HepG2 (cell line): ENCODE results near the gene DDIT4. TPM values are rescaled to one million over a fixed set of nuclear protein-coding genes. Genes with fewer than 3 reads are reported as not detected.

ENCODE experiments used
- ATAC-seq: fragments of 200-7000 bp; cut with Tn5 transposase; 3 replicates; pipeline ENCODE4 v1.9.1; 2020; ENCODE audit warnings: mild to moderate bottlenecking, moderate library complexity
- BruUV-seq: library from RNA; stranded (reverse); fragments of 400-500 nt; replicated peaks from 2 replicates; lab custom pipeline; 2021; lab: Mats Ljungman, UMichigan
- CTCF ChIA-PET: fragments of 300-600 bp; formaldehyde crosslinking; extraction: SDS; loops from one replicate; lab custom pipeline; 2021; ENCODE audit warnings: low total read pairs, inconsistent platforms, low intra/inter-chr PET ratio; lab: Yijun Ruan, JAX
- POLR2A ChIA-PET: fragments of 350-600 bp; sonication (Branson Sonifier 250); formaldehyde crosslinking; loops from one replicate; lab custom pipeline; 2020; ENCODE audit warnings: antibody characterized with exemption, inconsistent platforms; lab: Yijun Ruan, JAX
- DNase-seq: peaks from one replicate; pipeline ENCODE4 v3.0.0-alpha.2; 2015; ENCODE audit warnings: low spot score
- FAIRE-seq: peaks from 3 replicates; lab custom pipeline; 2011; peaks lifted over from hg19 to GRCh38; lab: Jason Lieb, UNC
- H2AFZ ChIP-seq: one replicate; pipeline ENCODE4 v1.6.1; 2011; ENCODE audit warnings: low read length, inconsistent platforms
- H3K27ac ChIP-seq: fragments of 300-600 bp; 3 replicates; pipeline ENCODE4 v1.8.0; 2011; ENCODE audit warnings: mixed run types, mild to moderate bottlenecking, mixed read lengths, low read length, inconsistent platforms; ENCODE audit not compliant: insufficient read depth; ENCODE audit errors: extremely low read length
- H3K27me3 ChIP-seq, 2 experiments: fragments of 200-600 bp in 1 of 2; 2 replicates in 1 of 2; 3 replicates in 1 of 2; pipeline versions ENCODE4 v1.6.0 to v1.8.0; 2011; ENCODE audit warnings: low read length in 2 of 2, mild to moderate bottlenecking in 2 of 2, moderate library complexity in 2 of 2, inconsistent platforms in 1 of 2; ENCODE audit not compliant: insufficient read depth in 2 of 2, control insufficient read depth in 1 of 2
- H3K36me3 ChIP-seq, 2 experiments: fragments of 200-600 bp in 1 of 2; replicated peaks in 1 of 2; 2 replicates in 1 of 2; 3 replicates in 1 of 2; pipeline versions ENCODE4 v1.5.1 to v1.8.0; 2011; ENCODE audit warnings: low read length in 2 of 2, inconsistent platforms in 1 of 2; ENCODE audit not compliant: insufficient read depth in 2 of 2, control insufficient read depth in 1 of 2
- H3K4me1 ChIP-seq: 2 replicates; pipeline ENCODE4 v1.5.1; 2012; ENCODE audit warnings: low read length, inconsistent platforms; ENCODE audit not compliant: insufficient read depth
- H3K4me2 ChIP-seq: 2 replicates; pipeline ENCODE4 v1.6.0; 2011; ENCODE audit warnings: low read depth, low read length, inconsistent platforms
- H3K4me3 ChIP-seq, 3 experiments: fragments of 200-600 bp in 1 of 3; sonication (generic), shearing (Covaris generic) in 1 of 3; replicated peaks in 1 of 3; 2 replicates each; pipeline ENCODE4 v1.5.1; 2011 to 2016; ENCODE audit warnings: low read length in 3 of 3, inconsistent platforms in 2 of 3, low read depth in 2 of 3, mild to moderate bottlenecking in 2 of 3, control low read depth in 1 of 3, mixed read lengths in 1 of 3; ENCODE audit not compliant: insufficient read depth in 1 of 3
- H3K79me2 ChIP-seq: one replicate; pipeline ENCODE4 v1.6.1; 2011; ENCODE audit warnings: low read length, inconsistent platforms; ENCODE audit not compliant: insufficient read depth
- H3K9ac ChIP-seq: 2 replicates; pipeline ENCODE4 v1.6.0; 2011; ENCODE audit warnings: mild to moderate bottlenecking, low read depth, low read length, inconsistent platforms; ENCODE audit not compliant: insufficient read depth
- H3K9me3 ChIP-seq: 2 replicates; pipeline ENCODE4 v1.5.1; 2012; ENCODE audit warnings: mild to moderate bottlenecking, low read length
- H4K20me1 ChIP-seq: 2 replicates; pipeline ENCODE4 v1.6.0; 2011; ENCODE audit warnings: inconsistent platforms, mild to moderate bottlenecking, low read length, moderate library complexity; ENCODE audit not compliant: insufficient read depth
- YY1 ChIP-seq: IDR thresholded peaks from 2 replicates; pipeline ENCODE4 v1.6.1; 2011; ENCODE audit warnings: low read length, low read depth, moderate library complexity, mild to moderate bottlenecking; ENCODE audit not compliant: insufficient read depth, insufficient replicate concordance
- ZNF550 ChIP-seq: sonication (generic); formaldehyde crosslinking; IDR thresholded peaks from 2 replicates; pipeline ENCODE4 v1.4.0; 2020; ENCODE audit warnings: mild to moderate bottlenecking, missing genetic modification reagents, borderline replicate concordance
- ZNF709 ChIP-seq: sonication (generic); formaldehyde crosslinking; IDR thresholded peaks from 2 replicates; pipeline ENCODE4 v1.5.0; 2020; ENCODE audit warnings: mild to moderate bottlenecking, missing genetic modification reagents
- WGBS: methylation state at CpG from one replicate; pipeline ENCODE4 v1.1.6; 2017; ENCODE audit warnings: low lambda C conversion rate; 5-methylcytosine and 5-hydroxymethylcytosine counted together
- in situ Hi-C: cut with HindIII; loops from 2 replicates; pipeline ENCODE4 v1.10.0; 2017; ENCODE audit warnings: low pct_unique_long_range_greater_than_20kb; ENCODE audit not compliant: extremely low pct_ligation_motif_present
- intact Hi-C: fragments of 100-400 bp; cut with micrococcal nuclease; formaldehyde crosslinking; loops from one replicate; pipeline ENCODE4 v1.10.0; 2022; ENCODE audit not compliant: unreplicated experiment
- polyA plus RNA-seq, 8 experiments: library from polyadenylated mRNA; depleted of rRNA in 3 of 8; stranded (reverse) in 7 of 8; unstranded in 1 of 8; fragments of >200 nt; fragmentation: Illumina TruSeq in 4 of 8; extraction: Trizol in 4 of 8; gene quantifications; 2 replicates each; pipeline versions ENCODE4 v1.2.1 to v1.2.3, GENCODE V29; 2011 to 2016; ENCODE audit warnings: low read depth in 4 of 8, missing spikeins in 1 of 8, mixed read lengths in 1 of 8; ENCODE audit not compliant: insufficient read depth in 1 of 8
- total RNA-seq, 5 experiments: library from RNA; depleted of rRNA; stranded (reverse); fragments of >200 nt; fragmentation: Illumina TruSeq; extraction: Trizol; gene quantifications; 2 replicates each; pipeline ENCODE4 v1.2.3, GENCODE V29; 2016; ENCODE audit warnings: low read depth in 1 of 5
- TF ChIP-seq, protein P1 (sequence below): sonication (generic); formaldehyde crosslinking; IDR thresholded peaks from 2 replicates; pipeline ENCODE4 v1.5.0; 2020; ENCODE audit warnings: mild to moderate bottlenecking, missing genetic modification reagents, borderline replicate concordance
- TF ChIP-seq, protein P2 (sequence below): sonication (generic); formaldehyde crosslinking; IDR thresholded peaks from 2 replicates; pipeline ENCODE4 v1.4.0; 2020; ENCODE audit warnings: mild to moderate bottlenecking, missing genetic modification reagents
- TF ChIP-seq, protein P3 (sequence below): IDR thresholded peaks from 2 replicates; pipeline ENCODE4 v1.6.1; 2012; ENCODE audit warnings: inconsistent platforms

DDIT4 gene
- total and polyA plus RNA-seq, 2 of the 13 experiments (the other 11 are each of a cell fraction or from before 2014, with no cell fraction given), result 35.6 to 40.7 TPM

DNA sequence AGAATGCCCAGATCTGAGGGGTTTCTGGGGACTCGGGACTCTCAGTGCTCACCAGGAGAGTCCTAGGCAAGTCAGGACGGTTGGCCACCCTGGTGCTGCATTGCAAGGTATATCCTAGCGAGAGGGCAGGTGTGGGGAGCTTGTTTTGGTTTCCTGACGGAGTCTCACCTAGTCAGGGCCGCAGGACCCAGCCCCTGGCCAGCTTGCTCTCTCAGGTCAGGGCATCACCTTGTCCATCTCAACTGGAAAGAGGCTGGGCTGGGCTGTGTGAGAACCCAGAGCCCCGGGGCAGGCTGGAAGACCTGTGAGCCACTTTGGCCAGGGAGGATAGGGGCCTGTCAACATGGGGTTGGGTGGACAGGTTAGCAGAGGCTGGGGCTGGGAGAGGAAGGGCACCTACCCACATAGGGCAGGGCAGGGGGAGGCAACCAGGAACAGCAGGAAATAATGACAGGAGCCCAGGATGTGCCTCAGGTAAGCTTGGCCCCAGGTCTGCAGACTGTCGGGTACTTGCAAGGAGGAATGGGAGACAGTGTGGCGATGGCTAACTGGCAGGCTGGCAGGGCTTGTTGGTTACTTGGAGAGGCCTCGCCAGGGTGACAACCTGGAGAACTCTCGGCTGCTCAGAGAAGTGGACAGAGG, 49.5 kb downstream of the DDIT4 start:
- no peak for ATAC-seq
- Histone ChIP-seq H3K79me2 (no peaks in the 10 kb centered on the region), H2AFZ (no peak overlapping the region), H3K4me1 (peaks cover 87% of the 10 kb centered on the region), H3K9ac (no peak overlapping the region), H3K36me3 (no peaks in the 10 kb centered on the region), H3K9me3 (no peaks in the 10 kb centered on the region), H3K4me3 (no peak overlapping the region), H3K27ac (peak overlapping the region; percentile 6), H3K4me2 (no peak overlapping the region), H3K27me3 (no peaks in the 10 kb centered on the region), H4K20me1 (no peaks in the 10 kb centered on the region)
- FAIRE-seq, result no peak
- intact Hi-C loops (loop anchor here (10.0 kb wide), 1 partner anchor 98 kb away; no protein-coding TSS in a partner anchor), in situ Hi-C loops (no loop called here)
- ChIA-PET CTCF (no interaction called here), POLR2A (interaction anchor here (1.3 to 8.1 kb wide), 4 partner anchors 9 to 63 kb away, joined by 4 to 322 read pairs (median 110); partner anchors contain the start of gene DDIT4)
- TF ChIP-seq, protein P1, sequence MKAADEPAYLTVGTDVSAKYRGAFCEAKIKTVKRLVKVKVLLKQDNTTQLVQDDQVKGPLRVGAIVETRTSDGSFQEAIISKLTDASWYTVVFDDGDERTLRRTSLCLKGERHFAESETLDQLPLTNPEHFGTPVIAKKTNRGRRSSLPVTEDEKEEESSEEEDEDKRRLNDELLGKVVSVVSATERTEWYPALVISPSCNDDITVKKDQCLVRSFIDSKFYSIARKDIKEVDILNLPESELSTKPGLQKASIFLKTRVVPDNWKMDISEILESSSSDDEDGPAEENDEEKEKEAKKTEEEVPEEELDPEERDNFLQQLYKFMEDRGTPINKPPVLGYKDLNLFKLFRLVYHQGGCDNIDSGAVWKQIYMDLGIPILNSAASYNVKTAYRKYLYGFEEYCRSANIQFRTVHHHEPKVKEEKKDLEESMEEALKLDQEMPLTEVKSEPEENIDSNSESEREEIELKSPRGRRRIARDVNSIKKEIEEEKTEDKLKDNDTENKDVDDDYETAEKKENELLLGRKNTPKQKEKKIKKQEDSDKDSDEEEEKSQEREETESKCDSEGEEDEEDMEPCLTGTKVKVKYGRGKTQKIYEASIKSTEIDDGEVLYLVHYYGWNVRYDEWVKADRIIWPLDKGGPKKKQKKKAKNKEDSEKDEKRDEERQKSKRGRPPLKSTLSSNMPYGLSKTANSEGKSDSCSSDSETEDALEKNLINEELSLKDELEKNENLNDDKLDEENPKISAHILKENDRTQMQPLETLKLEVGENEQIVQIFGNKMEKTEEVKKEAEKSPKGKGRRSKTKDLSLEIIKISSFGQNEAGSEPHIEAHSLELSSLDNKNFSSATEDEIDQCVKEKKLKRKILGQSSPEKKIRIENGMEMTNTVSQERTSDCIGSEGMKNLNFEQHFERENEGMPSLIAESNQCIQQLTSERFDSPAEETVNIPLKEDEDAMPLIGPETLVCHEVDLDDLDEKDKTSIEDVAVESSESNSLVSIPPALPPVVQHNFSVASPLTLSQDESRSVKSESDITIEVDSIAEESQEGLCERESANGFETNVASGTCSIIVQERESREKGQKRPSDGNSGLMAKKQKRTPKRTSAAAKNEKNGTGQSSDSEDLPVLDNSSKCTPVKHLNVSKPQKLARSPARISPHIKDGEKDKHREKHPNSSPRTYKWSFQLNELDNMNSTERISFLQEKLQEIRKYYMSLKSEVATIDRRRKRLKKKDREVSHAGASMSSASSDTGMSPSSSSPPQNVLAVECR (CRISPR knock-in tag), result no peak
- TF ChIP-seq ZNF550 (CRISPR knock-in tag), result no peak
- TF ChIP-seq, protein P2, sequence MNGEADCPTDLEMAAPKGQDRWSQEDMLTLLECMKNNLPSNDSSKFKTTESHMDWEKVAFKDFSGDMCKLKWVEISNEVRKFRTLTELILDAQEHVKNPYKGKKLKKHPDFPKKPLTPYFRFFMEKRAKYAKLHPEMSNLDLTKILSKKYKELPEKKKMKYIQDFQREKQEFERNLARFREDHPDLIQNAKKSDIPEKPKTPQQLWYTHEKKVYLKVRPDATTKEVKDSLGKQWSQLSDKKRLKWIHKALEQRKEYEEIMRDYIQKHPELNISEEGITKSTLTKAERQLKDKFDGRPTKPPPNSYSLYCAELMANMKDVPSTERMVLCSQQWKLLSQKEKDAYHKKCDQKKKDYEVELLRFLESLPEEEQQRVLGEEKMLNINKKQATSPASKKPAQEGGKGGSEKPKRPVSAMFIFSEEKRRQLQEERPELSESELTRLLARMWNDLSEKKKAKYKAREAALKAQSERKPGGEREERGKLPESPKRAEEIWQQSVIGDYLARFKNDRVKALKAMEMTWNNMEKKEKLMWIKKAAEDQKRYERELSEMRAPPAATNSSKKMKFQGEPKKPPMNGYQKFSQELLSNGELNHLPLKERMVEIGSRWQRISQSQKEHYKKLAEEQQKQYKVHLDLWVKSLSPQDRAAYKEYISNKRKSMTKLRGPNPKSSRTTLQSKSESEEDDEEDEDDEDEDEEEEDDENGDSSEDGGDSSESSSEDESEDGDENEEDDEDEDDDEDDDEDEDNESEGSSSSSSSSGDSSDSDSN (CRISPR knock-in tag), result peak; percentile 41; the same call in 1 of the 2 replicates
- TF ChIP-seq YY1, result no peak
- 0 out of 2 replicates have a peak, but pooled peaks have one; percentile 21 for TF ChIP-seq ZNF709
- TF ChIP-seq, protein P3, sequence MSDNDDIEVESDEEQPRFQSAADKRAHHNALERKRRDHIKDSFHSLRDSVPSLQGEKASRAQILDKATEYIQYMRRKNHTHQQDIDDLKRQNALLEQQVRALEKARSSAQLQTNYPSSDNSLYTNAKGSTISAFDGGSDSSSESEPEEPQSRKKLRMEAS, result no peak
- WGBS, result 85% methylated on average over 7 of the region's 10 CpGs
- BruUV-seq, result no TSS peak
- no peak for DNase-seq
